Loucy (cell line): ENCODE results near the gene SAP30.

Experiments used
- EZH2phosphoT487 ChIP-seq: fragments of 200-600 bp; IDR thresholded peaks from 2 replicates; pipeline ENCODE4 v1.6.1; 2018; ENCODE audit warnings: antibody characterized with exemption, mild to moderate bottlenecking, moderate library complexity, borderline replicate concordance
- TF ChIP-seq, protein P1 (sequence below): fragments of 200-600 bp; sonication (generic); conservative IDR thresholded peaks from 2 replicates; pipeline ENCODE4 v1.5.1; 2014; ENCODE audit warnings: mild to moderate bottlenecking, antibody characterized with exemption, low read length

DNA sequence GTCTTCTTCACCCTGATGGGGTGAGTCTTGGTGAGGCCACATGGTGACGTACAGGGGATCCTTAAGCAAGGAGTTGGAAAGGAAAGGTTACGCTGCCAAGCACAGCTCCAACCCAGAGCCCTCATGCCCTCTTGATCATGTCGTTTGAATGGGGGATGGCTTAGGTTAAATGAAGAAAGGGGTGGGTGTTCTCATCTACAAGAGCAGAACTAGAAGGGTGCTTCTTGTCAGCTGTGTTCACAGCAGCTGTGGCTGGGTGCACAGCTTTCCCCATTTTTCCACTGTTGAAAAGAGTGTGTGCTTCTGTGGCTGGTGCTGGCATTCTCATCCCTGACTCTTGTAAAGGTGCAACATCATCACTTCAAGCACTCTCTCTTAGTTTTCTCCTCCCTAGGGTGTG is 43.7 kb downstream of the SAP30 start:
- TF ChIP-seq, protein P1, sequence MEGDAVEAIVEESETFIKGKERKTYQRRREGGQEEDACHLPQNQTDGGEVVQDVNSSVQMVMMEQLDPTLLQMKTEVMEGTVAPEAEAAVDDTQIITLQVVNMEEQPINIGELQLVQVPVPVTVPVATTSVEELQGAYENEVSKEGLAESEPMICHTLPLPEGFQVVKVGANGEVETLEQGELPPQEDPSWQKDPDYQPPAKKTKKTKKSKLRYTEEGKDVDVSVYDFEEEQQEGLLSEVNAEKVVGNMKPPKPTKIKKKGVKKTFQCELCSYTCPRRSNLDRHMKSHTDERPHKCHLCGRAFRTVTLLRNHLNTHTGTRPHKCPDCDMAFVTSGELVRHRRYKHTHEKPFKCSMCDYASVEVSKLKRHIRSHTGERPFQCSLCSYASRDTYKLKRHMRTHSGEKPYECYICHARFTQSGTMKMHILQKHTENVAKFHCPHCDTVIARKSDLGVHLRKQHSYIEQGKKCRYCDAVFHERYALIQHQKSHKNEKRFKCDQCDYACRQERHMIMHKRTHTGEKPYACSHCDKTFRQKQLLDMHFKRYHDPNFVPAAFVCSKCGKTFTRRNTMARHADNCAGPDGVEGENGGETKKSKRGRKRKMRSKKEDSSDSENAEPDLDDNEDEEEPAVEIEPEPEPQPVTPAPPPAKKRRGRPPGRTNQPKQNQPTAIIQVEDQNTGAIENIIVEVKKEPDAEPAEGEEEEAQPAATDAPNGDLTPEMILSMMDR, result no peak
- no peak for TF ChIP-seq EZH2phosphoT487
